ENCODE data around the gene TULP4. TPM values are rescaled to one million over a fixed set of nuclear protein-coding genes. Genes with fewer than 3 reads are reported as not detected.
A peak's percentile ranks its signal among the peaks of the same experiment; 100 is the strongest.

TULP4 gene
- total and polyA plus RNA-seq, 8 donors = 18.6 to 86.8 (median 21.7) TPM

DNA sequence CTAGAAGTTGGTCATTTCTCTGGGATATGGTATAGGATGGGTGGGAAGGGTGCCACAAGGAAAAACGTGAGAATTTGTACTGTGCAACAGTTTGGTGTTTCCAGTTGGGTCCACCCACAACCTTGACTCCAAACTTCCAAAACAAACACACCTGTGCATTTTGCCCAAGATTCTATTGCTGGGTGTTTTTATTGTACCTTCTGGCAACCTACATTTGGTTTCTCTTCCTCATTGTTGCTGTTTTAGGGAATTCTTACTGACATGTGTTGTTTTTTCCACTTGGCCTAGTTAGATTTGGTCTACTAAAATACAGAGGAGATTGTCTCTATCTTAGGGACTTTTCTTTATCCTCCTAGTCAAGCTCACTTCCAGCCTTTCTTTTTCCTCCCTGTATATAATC lies 16.7 kb downstream of the TULP4 start:
- Histone ChIP-seq H3K4me3 (no peak overlapping the region), H3K9me3 (peaks cover 0 to 12% of the 10 kb centered on the region in 2 donors), H3K36me3 (no peaks in the 10 kb centered on the region), H3K27ac (no peak overlapping the region), H3K27me3 (no peaks in the 10 kb centered on the region), H3K4me1 (peaks cover 0 to 3% of the 10 kb centered on the region in 2 donors)
- intact Hi-C loops (cut with DNase I) = no loop called here
- DNase-seq (no peak), ATAC-seq (no peak)
- no peak for TF ChIP-seq CTCF (IDR thresholded peaks at IDR 0.05)

DNA sequence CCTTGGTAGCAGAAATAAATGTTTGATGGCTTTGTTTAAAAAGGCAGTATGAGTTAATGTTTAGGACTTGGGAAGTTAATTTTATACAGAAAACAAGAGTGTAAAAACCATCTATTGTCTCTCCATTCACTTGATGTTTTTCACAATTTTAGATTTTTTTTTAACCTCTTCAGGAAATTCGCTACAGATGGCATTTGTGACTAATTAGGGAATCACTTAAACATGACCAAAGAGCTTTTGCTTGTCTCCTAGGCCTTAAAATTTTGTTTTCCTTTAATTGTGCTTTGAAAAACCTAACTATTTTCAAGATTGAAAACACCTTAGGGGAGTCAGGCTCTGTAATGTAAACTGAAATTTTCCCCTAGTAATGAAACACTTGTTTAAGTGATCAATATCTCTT lies 17.3 kb downstream of the TULP4 start:
- Histone ChIP-seq H3K9me3 (peaks cover 0 to 12% of the 10 kb centered on the region in 2 donors), H3K4me3 (no peak overlapping the region), H3K27me3 (no peaks in the 10 kb centered on the region), H3K4me1 (no peaks in the 10 kb centered on the region), H3K36me3 (no peaks in the 10 kb centered on the region), H3K27ac (no peak overlapping the region)
- intact Hi-C loops (cut with DNase I) = no loop called here
- ATAC-seq (no peak), DNase-seq (no peak)
- TF ChIP-seq CTCF (IDR thresholded peaks at IDR 0.05) = no peak

GRCh38 chr6:158330016-158330415 lies 17.8 kb downstream of the TULP4 start:
- ATAC-seq (no peak), DNase-seq (no peak)
- H3K4me1 ChIP-seq = no peaks in the 10 kb centered on the region
- peaks cover 0 to 12% of the 10 kb centered on the region in 2 donors for H3K9me3 ChIP-seq
- no peaks in the 10 kb centered on the region for H3K36me3 ChIP-seq
- H3K27ac ChIP-seq = no peak overlapping the region
- intact Hi-C loops (cut with DNase I) = no loop called here
- H3K4me3 ChIP-seq = no peak overlapping the region
- no peak for TF ChIP-seq CTCF (IDR thresholded peaks at IDR 0.05)
- H3K27me3 ChIP-seq = no peaks in the 10 kb centered on the region

DNA sequence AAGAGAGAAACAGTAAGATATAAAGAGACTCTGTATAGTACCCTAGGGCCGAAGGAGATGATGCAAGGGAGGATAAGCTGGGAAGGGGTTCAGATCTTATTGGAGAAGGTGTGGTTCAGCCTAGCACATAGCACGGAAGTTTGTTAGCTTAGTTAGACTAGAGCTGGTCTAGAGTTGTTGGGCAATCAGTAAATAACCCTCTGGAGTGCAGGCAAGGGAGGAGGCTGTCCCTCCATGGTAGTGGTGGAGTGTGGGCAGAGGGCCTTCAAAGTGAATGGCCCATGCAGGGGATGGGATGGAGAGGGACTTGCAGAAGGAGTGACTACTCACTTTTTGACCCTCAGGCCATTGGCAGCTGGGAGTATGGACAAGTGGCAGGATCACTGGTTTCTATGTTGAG lies 20.0 kb downstream of the TULP4 start:
- ATAC-seq = peak; percentile 90
- DNase-seq = no peak

GRCh38 chr6:158333094-158333493 lies 20.8 kb downstream of the TULP4 start:
- no peak overlapping the region for H3K27ac ChIP-seq
- DNase-seq (no peak), ATAC-seq (no peak)
- no peak for TF ChIP-seq CTCF (IDR thresholded peaks at IDR 0.05)
- intact Hi-C loops (cut with DNase I) = no loop called here
- H3K27me3 ChIP-seq = no peaks in the 10 kb centered on the region
- no peaks in the 10 kb centered on the region for H3K4me1 ChIP-seq
- no peaks in the 10 kb centered on the region for H3K36me3 ChIP-seq
- H3K9me3 ChIP-seq = peaks cover 0 to 12% of the 10 kb centered on the region in 2 donors
- no peak overlapping the region for H3K4me3 ChIP-seq

More for the DNA sequence above, 20.0 kb downstream of the TULP4 start:
- no peak overlapping the region for H3K27ac ChIP-seq
- intact Hi-C loops (cut with DNase I) = no loop called here
- H3K4me3 ChIP-seq = no peak overlapping the region
- no peak for TF ChIP-seq CTCF (IDR thresholded peaks at IDR 0.05)
- peaks cover 0 to 12% of the 10 kb centered on the region in 2 donors for H3K9me3 ChIP-seq
- H3K4me1 ChIP-seq = no peaks in the 10 kb centered on the region
- no peaks in the 10 kb centered on the region for H3K27me3 ChIP-seq
- H3K36me3 ChIP-seq = no peaks in the 10 kb centered on the region
